RCC 7860 (cell line): ENCODE data around the gene ANTXR2.

Source experiments
- DNase-seq: peaks from one replicate; pipeline ENCODE4 v3.0.0-alpha.2; 2015; ENCODE audit warnings: low spot score
- FAIRE-seq: peaks from 2 replicates; lab custom pipeline; 2012; peaks lifted over from hg19 to GRCh38; lab: Jason Lieb, UNC

ANTXR2 gene

DNA sequence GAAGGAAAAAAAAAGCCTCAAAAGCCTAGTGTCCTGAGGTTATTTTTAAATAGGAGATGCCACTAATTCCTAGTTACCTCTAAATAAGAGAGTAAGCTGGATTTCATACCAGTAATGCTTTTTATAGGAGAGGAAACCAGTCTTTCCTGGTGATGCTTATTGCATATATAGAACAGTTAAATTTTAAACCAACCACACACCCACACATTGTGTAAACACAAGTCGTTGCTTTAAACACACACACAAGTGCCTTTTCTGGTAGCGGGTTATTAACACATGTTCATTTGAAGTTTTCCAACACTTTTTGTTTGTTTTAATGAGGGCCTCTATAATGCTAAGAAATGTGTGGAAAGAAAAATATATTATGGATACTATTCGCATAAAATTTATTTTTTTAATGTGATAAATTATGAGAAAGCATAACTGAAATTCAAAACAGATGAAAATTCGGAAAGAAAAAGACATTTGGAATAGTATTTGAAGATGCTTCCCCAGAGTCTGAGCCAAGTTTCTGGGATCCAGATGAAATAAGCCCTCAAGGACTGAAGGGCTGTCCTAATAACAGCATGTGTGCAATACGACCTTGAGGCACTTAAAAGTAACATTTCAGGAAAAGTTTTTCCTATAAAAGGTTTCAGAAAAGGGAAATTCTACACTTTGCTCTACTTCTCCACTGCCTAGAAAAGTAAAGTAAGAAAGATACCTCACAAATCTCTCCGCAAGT, 2.0 kb downstream of the ANTXR2 start:
- DNase-seq (no peak), FAIRE-seq (no peak)

DNA sequence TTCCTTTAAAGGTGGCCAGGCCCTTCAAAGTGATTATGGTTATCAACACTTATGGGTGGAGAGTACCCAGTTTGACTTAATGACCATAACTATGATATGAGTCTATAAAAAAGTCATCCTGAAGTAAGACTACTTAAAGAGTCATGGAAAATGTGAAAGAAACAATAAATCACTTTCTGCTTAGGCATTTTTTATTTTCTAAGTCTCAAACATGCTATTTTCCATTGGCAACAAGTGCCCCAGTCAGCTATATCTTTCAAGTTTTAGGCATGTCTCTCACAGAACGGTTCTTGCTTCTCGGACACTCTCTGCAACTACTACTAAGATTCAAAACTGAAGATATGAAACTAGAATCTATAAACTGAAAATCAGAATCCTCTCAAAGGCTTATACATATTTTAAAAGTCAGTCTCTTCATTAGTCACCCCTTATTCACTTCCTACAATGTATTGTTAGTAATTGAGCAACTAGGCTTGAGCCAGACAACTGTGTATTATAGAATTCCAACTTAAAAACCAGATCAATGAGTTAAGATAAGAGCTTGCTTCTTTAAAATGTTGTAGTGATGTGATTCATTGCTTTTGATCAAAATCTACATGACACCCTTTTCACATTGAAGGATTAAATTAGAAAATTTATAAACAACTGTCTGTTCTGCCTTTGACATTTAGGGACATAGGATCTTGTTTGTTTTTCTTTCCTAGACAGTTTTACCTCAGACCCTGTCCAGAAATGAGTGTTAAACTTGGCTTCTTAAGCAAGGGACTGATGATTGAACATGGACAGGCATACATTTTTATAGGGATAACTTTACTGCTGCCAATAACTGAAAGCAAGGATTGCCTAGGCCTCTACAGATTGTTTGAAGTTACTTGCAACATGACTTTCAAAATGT, 2.9 kb downstream of the ANTXR2 start:
- DNase-seq (no peak), FAIRE-seq (no peak)

DNA sequence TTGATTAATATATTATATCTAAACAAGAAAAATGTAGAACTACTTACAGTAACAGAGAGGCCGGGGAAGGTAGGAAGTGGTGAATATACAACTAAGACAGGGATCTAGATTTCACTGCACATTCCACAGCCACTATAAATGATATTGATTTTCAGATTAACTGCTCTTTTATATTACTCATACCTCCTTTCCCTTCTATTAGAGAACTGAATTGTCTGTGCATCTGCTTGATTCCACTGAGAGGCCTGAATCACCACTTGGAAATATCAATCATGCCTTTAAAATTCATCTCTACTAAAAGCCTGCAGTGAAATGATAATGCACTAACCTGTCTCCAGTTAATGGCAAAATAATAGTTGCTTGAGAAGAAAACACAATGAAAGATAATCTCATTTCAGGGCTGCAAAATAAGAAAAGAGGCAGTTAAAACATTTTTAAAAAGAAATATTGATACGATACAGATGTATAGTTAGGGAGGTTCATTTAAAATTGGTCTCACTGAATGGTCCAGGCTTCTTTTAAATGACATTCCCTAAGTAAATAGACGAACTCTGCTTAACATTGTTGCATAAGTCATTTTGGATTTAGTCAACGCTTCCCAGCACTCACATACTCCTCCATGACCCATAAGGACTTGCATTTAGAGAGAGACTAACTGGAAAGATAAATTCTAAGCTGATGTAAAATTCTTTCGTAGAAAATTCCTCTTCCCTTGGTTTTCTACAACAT, 3.8 kb downstream of the ANTXR2 start:
- DNase-seq = no peak
- no peak for FAIRE-seq

DNA sequence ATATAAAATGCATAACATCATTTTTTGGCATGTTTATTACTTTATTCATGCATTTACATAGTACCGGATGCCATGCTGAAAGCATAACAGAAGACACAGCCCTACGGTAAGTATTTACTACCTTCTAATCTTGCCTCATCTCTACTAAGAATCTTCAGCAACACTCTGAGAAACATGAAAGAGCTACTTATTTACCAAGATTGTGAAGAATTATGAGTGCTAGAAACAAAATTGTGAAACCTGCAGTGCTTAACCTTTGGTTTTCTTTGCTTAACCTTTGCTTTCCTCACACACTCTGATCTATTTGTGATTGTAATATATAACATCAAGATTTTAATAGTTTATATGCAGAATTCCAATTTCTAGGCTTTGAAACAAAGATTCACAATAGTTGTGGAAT, 7.4 kb downstream of the ANTXR2 start:
- FAIRE-seq (no peak), DNase-seq (no peak)

DNA sequence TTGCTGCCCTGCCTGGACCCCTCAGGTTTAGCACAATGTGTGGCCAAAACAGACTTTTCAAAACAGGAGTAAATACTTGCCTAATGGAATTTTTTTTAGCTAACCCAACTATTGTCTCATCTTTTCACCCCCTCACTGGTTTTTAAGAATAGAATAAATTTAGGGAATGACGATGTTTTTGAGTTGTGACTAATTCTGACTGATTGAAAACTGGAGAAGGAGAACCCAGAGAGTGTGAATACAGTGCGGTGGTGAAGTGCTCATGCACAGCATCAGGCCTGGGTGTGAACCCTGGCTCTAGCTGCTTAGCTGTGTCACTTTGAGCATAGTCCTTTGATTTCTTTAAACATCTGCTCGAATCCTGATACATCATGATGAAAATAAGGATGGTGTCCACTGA, 10.5 kb downstream of the ANTXR2 start:
- DNase-seq = no peak
- no peak for FAIRE-seq

DNA sequence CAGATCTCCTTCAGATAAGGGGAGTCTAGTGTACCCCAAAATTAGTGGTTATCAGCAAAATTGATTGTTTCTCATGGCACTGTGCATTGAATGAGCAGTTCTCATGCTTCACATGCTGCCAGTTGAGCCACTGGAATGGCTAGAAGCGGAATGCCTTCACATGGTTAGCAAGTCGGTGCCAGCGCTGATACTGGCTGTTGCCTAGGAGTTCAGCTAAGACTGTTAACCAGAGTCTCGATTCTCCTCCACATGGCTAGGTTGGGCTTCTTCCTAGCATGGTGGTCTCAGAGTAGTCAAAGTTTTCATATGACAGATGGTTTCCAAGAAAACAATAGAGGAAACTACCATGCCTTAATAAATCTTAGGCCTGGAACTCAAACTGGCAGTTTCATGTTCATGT, 12.2 kb downstream of the ANTXR2 start:
- FAIRE-seq = no peak
- DNase-seq = no peak

DNA sequence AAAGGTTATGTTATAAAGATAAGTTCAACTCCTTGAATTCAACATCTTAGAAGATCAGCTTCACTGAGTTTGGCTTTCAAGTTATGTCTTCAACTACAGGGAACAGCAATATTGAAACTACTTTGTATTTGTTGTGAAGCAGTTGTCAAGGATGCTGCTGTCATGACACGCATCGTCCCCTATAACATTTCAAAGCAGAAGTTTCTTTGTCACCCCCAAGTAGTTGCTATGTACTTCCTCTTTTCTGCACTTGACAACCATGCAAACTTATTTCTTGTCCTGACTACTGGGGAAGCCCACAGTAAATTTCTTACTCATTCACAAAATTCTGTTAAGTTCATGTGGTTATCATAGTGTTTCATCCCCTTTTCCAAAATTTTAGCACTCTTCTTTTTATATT, 14.3 kb downstream of the ANTXR2 start:
- peak; percentile 18 for DNase-seq
- FAIRE-seq = no peak

DNA sequence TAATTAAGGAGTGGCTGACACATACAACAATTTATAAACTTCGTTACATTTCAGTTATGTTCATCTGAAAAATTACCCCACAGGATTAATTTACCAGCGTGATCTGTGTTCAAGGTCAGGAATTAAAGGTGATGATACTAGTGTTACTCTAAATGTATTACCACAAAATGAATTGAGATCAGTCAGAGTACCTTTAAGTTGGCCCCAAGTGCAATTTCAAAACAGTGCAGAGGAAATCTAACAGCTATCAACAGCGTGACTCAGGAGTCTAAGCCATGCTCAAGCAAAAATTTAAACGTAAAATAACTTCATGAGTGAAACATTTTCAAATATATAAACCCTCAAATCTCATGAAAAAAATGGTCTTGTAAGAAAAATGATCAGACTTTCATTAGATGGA, 18.7 kb downstream of the ANTXR2 start:
- DNase-seq (no peak), FAIRE-seq (no peak)

DNA sequence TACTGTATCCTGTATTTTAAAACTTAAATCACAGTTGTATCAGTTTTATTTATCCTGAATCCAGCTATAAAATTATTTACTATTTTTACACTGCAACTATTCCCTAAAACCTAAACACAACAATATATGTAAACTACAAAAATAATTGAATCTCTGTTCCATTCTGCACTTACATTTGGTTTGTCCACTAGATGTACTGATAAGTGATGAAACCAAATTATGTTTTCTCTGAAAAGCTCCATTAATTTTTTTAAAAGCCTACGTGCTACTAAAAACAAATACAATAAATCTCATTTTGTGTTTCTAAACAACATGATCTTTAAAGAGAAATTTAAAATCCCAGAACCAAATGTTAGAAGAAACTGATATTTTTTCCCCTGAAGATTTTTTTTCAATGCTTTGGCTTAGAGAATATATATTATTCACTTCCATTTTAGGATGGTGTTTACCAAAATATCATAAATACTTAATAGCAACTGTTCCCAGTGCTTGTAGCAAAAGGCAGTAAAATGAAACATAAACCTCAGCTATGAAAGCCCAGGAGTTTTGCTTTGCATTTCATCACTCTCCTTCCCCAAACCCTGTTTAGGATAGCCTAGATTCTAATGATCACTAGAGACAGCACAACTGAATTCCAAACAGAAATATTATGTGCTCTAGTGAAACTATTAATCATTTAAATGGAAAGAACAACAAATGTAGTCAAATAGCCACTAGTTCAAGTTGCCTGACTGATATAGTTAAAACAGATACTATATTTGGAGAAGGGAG, 19.7 kb downstream of the ANTXR2 start:
- DNase-seq = no peak
- FAIRE-seq = no peak

DNA sequence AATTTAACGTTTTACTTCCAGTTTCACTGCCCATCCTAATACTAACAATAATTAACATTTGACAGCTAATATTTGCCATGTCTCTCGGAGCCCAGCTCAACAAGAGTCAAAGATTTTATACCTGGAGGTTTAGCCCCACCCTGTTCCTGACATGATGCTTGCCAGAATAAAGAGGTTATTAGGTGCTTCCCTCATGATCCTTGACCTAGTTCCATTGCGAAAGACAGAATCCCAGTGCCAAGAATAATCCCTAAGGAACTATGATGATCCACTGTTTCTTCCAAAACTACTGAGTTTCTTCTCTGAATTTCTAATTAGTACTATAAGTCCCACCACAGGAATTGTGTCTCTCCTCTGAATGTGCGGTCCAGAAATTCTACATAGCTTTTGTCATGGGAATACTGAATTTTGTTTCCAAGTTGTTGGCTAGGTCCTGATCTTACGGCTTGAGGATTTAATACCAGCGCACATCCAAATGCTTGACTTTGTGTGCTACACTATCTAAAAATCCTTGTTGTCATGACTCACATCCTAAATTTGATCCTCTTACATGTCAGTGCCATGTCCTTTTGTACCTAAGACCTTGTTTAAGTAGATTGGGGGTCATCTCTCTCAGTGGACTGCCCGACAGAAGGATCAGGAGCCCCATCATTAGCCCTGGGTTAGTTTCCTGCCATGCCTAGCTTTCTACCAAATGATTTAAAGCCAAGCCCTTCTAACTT, 23.1 kb downstream of the ANTXR2 start:
- no peak for DNase-seq
- no peak for FAIRE-seq

DNA sequence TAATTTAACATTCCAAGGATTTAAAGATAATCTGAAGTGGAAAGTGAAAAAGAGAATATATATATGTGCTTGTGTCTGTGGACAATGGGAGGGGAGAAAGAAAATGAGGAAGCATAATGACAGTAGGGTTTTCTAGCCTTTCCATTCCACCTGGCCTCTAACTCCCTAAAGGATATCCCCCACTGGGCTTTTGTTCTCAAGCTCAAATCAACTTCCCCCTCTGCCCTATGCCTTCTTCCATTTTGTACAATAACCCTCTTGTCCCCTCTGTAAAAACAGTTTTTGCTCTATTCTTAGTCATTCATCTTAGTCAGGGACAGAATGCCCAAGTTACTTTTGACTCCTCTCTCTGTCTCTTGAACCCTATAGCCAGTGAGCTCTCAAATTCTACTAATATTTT, 23.6 kb downstream of the ANTXR2 start:
- no peak for FAIRE-seq
- DNase-seq = no peak

DNA sequence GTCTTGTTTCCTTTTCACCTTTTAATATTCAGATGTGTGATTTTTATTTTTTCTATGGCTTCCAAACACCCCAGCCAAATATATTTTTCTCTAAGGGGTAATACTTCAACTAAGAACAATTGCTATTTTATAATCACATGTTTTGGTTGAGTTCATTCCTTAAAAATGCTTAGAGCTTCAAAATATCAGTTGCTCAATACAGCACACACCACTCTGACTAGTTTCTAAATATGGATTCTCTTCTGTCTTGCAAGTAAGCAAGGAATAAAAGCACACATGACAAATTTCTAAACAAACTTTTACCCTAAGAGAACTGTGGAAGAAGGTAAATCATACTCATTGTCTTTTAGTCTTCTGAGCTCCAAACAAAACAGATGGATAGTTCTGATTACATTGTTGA, 27.2 kb downstream of the ANTXR2 start:
- FAIRE-seq (no peak), DNase-seq (no peak)

DNA sequence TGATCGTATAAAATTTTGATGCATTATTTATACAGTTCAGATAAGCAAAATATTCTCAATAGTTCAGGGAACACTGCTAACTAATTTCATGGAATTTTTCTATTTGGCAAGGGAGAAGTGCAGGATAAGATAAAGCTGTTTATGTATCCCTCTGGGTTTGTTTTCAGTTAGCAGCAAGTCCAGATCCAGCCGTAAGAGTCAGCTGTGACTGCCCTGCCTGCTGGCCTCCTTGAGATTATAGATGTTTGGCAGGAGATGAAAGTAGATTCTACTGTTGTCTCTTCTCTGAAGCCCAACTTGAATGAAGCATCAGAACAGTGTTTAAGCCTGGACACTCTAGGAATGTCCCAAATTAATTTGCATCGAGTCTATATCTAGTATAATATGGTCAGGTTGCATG, 29.5 kb downstream of the ANTXR2 start:
- no peak for FAIRE-seq
- DNase-seq = no peak

DNA sequence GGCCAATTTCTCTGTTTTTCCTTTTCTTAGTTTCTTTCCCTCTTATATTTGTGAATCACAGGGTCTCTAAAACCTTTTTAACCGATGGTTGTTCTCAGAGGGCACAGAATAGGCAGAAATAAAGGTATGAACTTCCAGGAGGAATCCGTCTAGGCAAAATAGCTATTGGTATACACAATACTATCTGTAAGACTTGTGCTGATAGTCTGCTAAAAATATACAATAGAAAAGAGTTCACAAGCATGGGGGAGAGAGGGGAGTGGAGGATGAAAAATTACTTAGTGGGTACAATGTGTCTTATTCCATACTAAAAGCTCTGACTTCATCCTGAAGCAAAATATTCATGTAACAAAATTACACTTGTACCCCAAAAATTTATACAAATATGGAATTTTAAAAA, 30.2 kb downstream of the ANTXR2 start:
- no peak for DNase-seq
- FAIRE-seq = no peak

DNA sequence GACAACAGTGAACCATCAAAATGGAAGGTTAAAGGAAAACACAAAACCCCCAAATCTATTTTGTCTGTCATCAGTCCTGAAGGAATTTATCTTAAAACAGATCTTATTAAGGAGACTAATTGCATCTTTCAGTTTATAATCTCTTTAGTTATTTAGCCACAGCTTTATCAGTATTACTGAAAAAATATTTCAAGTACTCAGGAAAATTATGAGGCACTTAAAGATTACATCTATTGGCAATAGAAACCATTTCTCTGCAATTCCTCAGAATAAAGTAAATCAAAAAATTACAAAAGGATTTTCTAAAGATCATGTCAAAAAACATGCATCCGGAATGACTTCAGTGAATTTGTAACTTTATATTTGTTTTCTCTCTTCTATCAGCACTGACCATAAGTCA, 35.2 kb downstream of the ANTXR2 start:
- FAIRE-seq (no peak), DNase-seq (no peak)

DNA sequence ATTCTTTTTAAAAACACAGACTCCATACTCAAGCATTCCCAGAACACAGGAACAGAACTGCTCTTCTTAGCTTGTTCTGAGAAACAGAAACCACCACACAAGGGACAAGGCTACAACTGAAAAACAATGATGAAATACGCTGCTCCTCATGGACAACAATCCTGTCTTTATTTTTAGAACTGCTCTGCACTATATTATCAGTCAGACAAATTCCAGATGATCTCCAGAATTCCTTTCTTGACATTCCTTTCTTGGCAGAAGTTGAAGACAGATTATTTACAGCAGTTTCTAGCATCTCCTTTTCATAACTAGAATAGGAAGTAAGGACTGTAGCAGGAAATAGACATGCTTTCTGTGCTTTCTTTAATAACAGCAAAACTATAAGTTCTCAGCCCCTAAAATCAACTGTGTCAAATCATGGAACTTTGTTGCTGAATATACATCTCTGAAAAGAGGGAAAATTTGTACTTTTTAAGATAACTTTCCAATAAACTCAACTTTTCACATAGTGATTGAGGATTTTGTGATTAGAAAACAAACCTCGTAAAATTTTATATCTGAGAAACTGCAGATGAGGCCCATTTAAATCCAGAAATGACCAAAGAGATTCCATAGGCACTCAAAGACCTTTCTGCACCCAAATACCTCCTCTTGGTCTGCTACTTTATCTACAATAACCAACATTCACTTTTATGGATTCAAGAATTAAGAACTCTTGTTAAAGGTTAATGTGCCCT, 35.9 kb downstream of the ANTXR2 start:
- DNase-seq (no peak), FAIRE-seq (no peak)

DNA sequence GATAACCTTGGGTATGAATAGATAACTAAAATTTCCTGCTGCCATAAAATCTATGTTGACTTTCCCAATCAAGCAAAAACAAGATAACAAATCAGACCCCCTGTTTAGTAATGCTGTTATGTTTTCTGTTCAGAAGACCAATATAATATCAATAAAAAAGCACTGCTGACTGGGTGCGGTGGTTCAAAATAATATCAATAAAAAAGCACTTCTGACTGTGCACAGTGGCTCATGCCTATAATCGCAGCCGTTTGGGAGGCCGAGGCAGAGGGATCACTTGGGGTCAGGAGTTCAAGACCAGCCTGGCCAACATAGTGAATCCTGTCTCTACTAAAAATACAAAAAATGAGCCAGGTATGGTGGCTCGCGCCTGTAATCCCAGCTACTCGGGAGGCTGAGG, 36.7 kb downstream of the ANTXR2 start:
- FAIRE-seq = no peak

DNA sequence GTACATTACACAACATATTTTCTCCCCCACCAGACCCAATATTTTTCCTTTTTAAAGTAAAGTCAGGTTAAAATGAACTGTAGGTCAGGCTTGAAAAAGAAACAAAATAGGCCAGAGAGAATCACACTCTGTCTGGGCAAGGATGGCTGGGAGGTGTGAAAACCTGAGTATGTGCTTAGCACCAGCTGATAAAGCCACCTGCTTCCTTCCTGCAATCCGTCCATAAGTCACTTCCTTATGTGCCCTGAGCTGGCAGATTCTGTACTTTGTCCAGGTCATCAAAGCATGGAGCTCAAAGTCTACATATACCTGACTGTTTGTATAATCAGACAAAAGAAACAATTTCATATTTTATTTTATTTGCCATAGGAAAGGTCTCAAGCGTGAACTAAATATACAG, 37.7 kb downstream of the ANTXR2 start:
- DNase-seq = no peak
- FAIRE-seq = no peak

More for the DNA sequence above, 36.7 kb downstream of the ANTXR2 start:
- DNase-seq = no peak

DNA sequence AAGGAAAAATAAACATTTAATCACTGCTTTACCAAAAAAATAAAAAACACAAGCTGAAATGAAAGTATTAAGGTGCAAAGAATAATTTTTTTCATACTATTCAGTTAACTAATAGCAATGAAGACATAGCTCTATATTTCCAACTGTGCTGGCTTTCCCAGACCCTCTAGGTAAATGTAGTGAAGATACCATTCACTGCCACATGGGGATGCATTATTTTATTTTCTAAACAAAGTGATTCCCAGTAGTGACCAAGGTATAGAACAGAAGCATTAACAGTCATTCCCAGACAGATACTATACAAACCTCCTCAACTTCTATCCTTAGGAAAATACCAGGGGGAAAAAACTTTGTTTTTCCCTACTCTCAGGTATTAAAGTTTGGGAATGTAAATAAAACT, 39.4 kb downstream of the ANTXR2 start:
- DNase-seq = no peak
- FAIRE-seq = no peak

DNA sequence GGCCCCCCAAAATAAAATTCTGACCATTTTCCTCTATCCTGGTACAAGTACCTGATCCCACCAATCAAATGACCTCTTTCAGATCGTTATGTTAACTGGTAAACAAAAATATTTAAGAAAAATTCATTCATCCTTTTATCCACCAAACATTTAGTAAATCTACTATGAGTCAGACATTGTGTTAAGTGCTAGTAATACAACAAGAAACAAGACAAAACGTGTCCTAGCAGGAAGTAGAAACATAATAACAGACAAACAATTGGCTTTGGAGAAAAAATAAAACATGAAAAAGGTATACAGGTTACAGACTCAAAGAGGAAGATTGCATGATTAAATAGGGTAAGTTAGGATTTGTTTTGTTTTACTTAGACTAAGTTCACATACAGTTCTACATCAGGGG, 43.7 kb downstream of the ANTXR2 start:
- FAIRE-seq (no peak), DNase-seq (no peak)
